ENCODE measurements around the gene DEDD2.
"Not testable (repeated sequence)": the region's sequence is repeated elsewhere in the genome, so short reads cannot be mapped to it uniquely, and the experiment has no call there.

Gene DEDD2

GRCh38 chr19:42217520-42218437 is at the start of gene DEDD2:
Gene DEDD2, minus strand, starts transcription at chr19:42217677. Its CDS starts 670 bp downstream, at chr19:42217007.
- Mint-ChIP-seq H3K36me3 (ENCODE audit: low read depth) (peaks cover 41% of the 10 kb centered on the region), H3K4me1 (ENCODE audit: low read depth) (peaks cover 63% of the 10 kb centered on the region), H3K27ac (peak within 1 kb of the TSS; percentile 99), H3K4me3 (peak within 1 kb of the TSS; percentile 100), H3K9me3 (no peaks in the 10 kb centered on the region), H3K27me3 (ENCODE audit: low read depth) (no peaks in the 10 kb centered on the region)

- H3K36me3 Mint-ChIP-seq (ENCODE audit: low read depth); H3K27ac Mint-ChIP-seq; H3K27me3 Mint-ChIP-seq (ENCODE audit: low read depth); H3K9me3 Mint-ChIP-seq; H3K4me3 Mint-ChIP-seq: not testable (repeated sequence)
- H3K4me1 Mint-ChIP-seq (ENCODE audit: low read depth) = peaks cover 29% of the 10 kb centered on the region
Measured at GRCh38 chr19:42266928-42267603, 49.6 kb upstream of the DEDD2 start.

- H3K9me3 Mint-ChIP-seq; H3K27ac Mint-ChIP-seq; H3K36me3 Mint-ChIP-seq (ENCODE audit: low read depth); H3K4me3 Mint-ChIP-seq: not testable (repeated sequence)
- peaks cover 27% of the 10 kb centered on the region for H3K4me1 Mint-ChIP-seq (ENCODE audit: low read depth)
- H3K27me3 Mint-ChIP-seq (ENCODE audit: low read depth) = peaks cover 13% of the 10 kb centered on the region
Measured at GRCh38 chr19:42266105-42266504, 48.6 kb upstream of the DEDD2 start.

- no peaks in the 10 kb centered on the region for H3K36me3 Mint-ChIP-seq (ENCODE audit: low read depth)
- H3K4me1 Mint-ChIP-seq (ENCODE audit: low read depth) = peaks cover 4% of the 10 kb centered on the region
- H3K4me3 Mint-ChIP-seq = no peak overlapping the region
- H3K27me3 Mint-ChIP-seq (ENCODE audit: low read depth) = peaks cover 14% of the 10 kb centered on the region
- no peaks in the 10 kb centered on the region for H3K9me3 Mint-ChIP-seq
- H3K27ac Mint-ChIP-seq = no peak overlapping the region
Measured at GRCh38 chr19:42261763-42262162, 44.3 kb upstream of the DEDD2 start.

GRCh38 chr19:42257842-42258241 is 40.4 kb upstream of the DEDD2 start:
- not testable (repeated sequence) for H3K36me3 Mint-ChIP-seq (ENCODE audit: low read depth); H3K9me3 Mint-ChIP-seq; H3K27ac Mint-ChIP-seq; H3K4me3 Mint-ChIP-seq; H3K4me1 Mint-ChIP-seq (ENCODE audit: low read depth)
- H3K27me3 Mint-ChIP-seq (ENCODE audit: low read depth) = peaks cover 22% of the 10 kb centered on the region

- H3K4me1 Mint-ChIP-seq (ENCODE audit: low read depth) = peaks cover 18% of the 10 kb centered on the region
- H3K27ac Mint-ChIP-seq = no peak overlapping the region
- peaks cover 10% of the 10 kb centered on the region for H3K27me3 Mint-ChIP-seq (ENCODE audit: low read depth)
- no peaks in the 10 kb centered on the region for H3K9me3 Mint-ChIP-seq
- H3K4me3 Mint-ChIP-seq = peak overlapping the region; percentile 63
- H3K36me3 Mint-ChIP-seq (ENCODE audit: low read depth) = peaks cover 2% of the 10 kb centered on the region
Measured at GRCh38 chr19:42255766-42256745, 38.6 kb upstream of the DEDD2 start.

GRCh38 chr19:42254850-42255765 is 37.6 kb upstream of the DEDD2 start, which contains the start of gene ERF:
Gene ERF, minus strand, starts transcription at chr19:42255128. Its CDS starts 129 bp downstream, at chr19:42254999.
- H3K27me3 Mint-ChIP-seq (ENCODE audit: low read depth) = peaks cover 10% of the 10 kb centered on the region
- H3K4me1 Mint-ChIP-seq (ENCODE audit: low read depth) = peaks cover 20% of the 10 kb centered on the region
- peaks cover 2% of the 10 kb centered on the region for H3K36me3 Mint-ChIP-seq (ENCODE audit: low read depth)
- peak within 1 kb of the TSS; percentile 67 for H3K27ac Mint-ChIP-seq
- no peaks in the 10 kb centered on the region for H3K9me3 Mint-ChIP-seq
- peak within 1 kb of the TSS; percentile 74 for H3K4me3 Mint-ChIP-seq

- no peaks in the 10 kb centered on the region for H3K9me3 Mint-ChIP-seq
- peaks cover 2% of the 10 kb centered on the region for H3K36me3 Mint-ChIP-seq (ENCODE audit: low read depth)
- H3K4me3 Mint-ChIP-seq = peak overlapping the region; percentile 74
- H3K4me1 Mint-ChIP-seq (ENCODE audit: low read depth) = peaks cover 20% of the 10 kb centered on the region
- H3K27me3 Mint-ChIP-seq (ENCODE audit: low read depth) = peaks cover 10% of the 10 kb centered on the region
- peak overlapping the region; percentile 67 for H3K27ac Mint-ChIP-seq
Measured at GRCh38 chr19:42254089-42254849, 36.8 kb upstream of the DEDD2 start.

- Mint-ChIP-seq H3K4me3 (peak overlapping the region; percentile 91), H3K27me3 (ENCODE audit: low read depth) (peaks cover 10% of the 10 kb centered on the region), H3K9me3 (no peaks in the 10 kb centered on the region)
Measured at GRCh38 chr19:42253245-42254088, 36.0 kb upstream of the DEDD2 start.

GRCh38 chr19:42252365-42253244 is 35.1 kb upstream of the DEDD2 start:
- H3K36me3 Mint-ChIP-seq (ENCODE audit: low read depth) = peaks cover 2% of the 10 kb centered on the region
- peak overlapping the region; percentile 85 for H3K27ac Mint-ChIP-seq
- peak overlapping the region; percentile 91 for H3K4me3 Mint-ChIP-seq
- H3K27me3 Mint-ChIP-seq (ENCODE audit: low read depth) = peaks cover 10% of the 10 kb centered on the region
- H3K4me1 Mint-ChIP-seq (ENCODE audit: low read depth) = peaks cover 20% of the 10 kb centered on the region
- H3K9me3 Mint-ChIP-seq = no peaks in the 10 kb centered on the region

More at GRCh38 chr19:42253245-42254088, 36.0 kb upstream of the DEDD2 start:
- peak overlapping the region; percentile 85 for H3K27ac Mint-ChIP-seq
- peaks cover 2% of the 10 kb centered on the region for H3K36me3 Mint-ChIP-seq (ENCODE audit: low read depth)
- H3K4me1 Mint-ChIP-seq (ENCODE audit: low read depth) = peaks cover 20% of the 10 kb centered on the region

- Mint-ChIP-seq H3K27me3 (ENCODE audit: low read depth) (peaks cover 8% of the 10 kb centered on the region), H3K4me1 (ENCODE audit: low read depth) (peaks cover 22% of the 10 kb centered on the region), H3K27ac (peak overlapping the region; percentile 65), H3K9me3 (no peaks in the 10 kb centered on the region), H3K4me3 (peak overlapping the region; percentile 91), H3K36me3 (ENCODE audit: low read depth) (peaks cover 2% of the 10 kb centered on the region)
Measured at GRCh38 chr19:42251572-42252358, 34.3 kb upstream of the DEDD2 start.
